ENCODE measurements around the gene EIF2A. TPM values are rescaled to one million over a fixed set of nuclear protein-coding genes. Genes with fewer than 3 reads are reported as not detected.
A peak's percentile ranks its signal among the peaks of the same experiment; 100 is the strongest.

The EIF2A gene
- total RNA-seq, 6 donors from 2014 or later = 40.1 to 202 (median 78.0) TPM

- H3K27ac ChIP-seq = no peak overlapping the region
- H3K27me3 ChIP-seq = no peaks in the 10 kb centered on the region
- TF ChIP-seq, protein P1, sequence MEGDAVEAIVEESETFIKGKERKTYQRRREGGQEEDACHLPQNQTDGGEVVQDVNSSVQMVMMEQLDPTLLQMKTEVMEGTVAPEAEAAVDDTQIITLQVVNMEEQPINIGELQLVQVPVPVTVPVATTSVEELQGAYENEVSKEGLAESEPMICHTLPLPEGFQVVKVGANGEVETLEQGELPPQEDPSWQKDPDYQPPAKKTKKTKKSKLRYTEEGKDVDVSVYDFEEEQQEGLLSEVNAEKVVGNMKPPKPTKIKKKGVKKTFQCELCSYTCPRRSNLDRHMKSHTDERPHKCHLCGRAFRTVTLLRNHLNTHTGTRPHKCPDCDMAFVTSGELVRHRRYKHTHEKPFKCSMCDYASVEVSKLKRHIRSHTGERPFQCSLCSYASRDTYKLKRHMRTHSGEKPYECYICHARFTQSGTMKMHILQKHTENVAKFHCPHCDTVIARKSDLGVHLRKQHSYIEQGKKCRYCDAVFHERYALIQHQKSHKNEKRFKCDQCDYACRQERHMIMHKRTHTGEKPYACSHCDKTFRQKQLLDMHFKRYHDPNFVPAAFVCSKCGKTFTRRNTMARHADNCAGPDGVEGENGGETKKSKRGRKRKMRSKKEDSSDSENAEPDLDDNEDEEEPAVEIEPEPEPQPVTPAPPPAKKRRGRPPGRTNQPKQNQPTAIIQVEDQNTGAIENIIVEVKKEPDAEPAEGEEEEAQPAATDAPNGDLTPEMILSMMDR (IDR thresholded peaks at IDR 0.05) = no peak
- TF ChIP-seq POLR2AphosphoS5 (IDR thresholded peaks at IDR 0.05) (no peak), EP300 (IDR thresholded peaks at IDR 0.05) (no peak), POLR2A (IDR thresholded peaks at IDR 0.05) (no peak)
- WGBS, 2 donors = 76 to 80% methylated on average over 8 of the region's 8 CpGs
- peaks cover 0 to 14% (median 7%) of the 10 kb centered on the region in 4 donors for H3K36me3 ChIP-seq
- H3K9me3 ChIP-seq = no peaks in the 10 kb centered on the region
- ATAC-seq (ENCODE audit: low FRiP score in 2 of 2) (no peak), DNase-seq (no peak)
- H3K4me3 ChIP-seq = no peak overlapping the region
- peaks cover 31 to 49% (median 43%) of the 10 kb centered on the region in 4 donors for H3K4me1 ChIP-seq
These were observed 60.9 kb downstream of the EIF2A start for GRCh38 chr3:150607267-150608065.

- Histone ChIP-seq H3K9me3 (no peaks in the 10 kb centered on the region), H3K27ac (no peak overlapping the region), H3K4me1 (peaks cover 20 to 36% (median 34%) of the 10 kb centered on the region in 4 donors), H3K36me3 (peaks cover 0 to 14% (median 7%) of the 10 kb centered on the region in 4 donors), H3K4me3 (no peak overlapping the region), H3K27me3 (no peaks in the 10 kb centered on the region)
- TF ChIP-seq POLR2A (IDR thresholded peaks at IDR 0.05) (no peak), EP300 (IDR thresholded peaks at IDR 0.05) (no peak), POLR2AphosphoS5 (IDR thresholded peaks at IDR 0.05) (no peak)
- TF ChIP-seq, protein P1 (IDR thresholded peaks at IDR 0.05) = no peak
- DNase-seq (no peak), ATAC-seq (ENCODE audit: low FRiP score in 2 of 2) (no peak)
- WGBS, 2 donors = 0% methylated on average over 1 of the region's 1 CpG
These were observed 63.4 kb downstream of the EIF2A start for GRCh38 chr3:150609988-150610387.

DNA sequence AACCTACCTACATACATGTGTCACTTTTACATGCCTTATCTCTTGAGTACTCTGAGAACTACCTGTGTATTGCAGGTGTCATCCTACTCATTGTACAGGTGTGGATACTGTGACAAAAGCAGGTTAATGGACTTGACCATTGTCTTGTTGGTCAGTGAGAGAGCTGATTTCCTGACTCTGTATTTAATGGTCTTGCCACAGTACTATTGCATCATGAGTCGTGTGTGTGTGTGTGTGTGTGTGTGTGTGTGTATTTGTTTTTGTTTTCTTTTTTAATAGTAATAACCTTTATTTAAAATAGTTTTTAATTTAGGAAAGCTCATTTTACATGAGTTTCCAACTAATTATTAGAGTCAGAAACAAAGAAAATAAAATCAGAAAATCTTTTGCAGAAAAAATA, 64.2 kb downstream of the EIF2A start:
- no peak for ATAC-seq (ENCODE audit: low FRiP score in 2 of 2)
- peaks cover 14 to 28% (median 27%) of the 10 kb centered on the region in 4 donors for H3K4me1 ChIP-seq
- WGBS, 2 donors = 21 to 40% methylated on average over 1 of the region's 1 CpG

GRCh38 chr3:150611666-150612065, 65.1 kb downstream of the EIF2A start:
- WGBS, 2 donors = 94 to 99% methylated on average over 24 to 34 of the region's 34 CpGs
- Histone ChIP-seq H3K36me3 (peaks cover 0 to 10% (median 7%) of the 10 kb centered on the region in 4 donors), H3K9me3 (no peaks in the 10 kb centered on the region), H3K27ac (no peak overlapping the region), H3K4me3 (no peak overlapping the region), H3K4me1 (peaks cover 11 to 25% (median 19%) of the 10 kb centered on the region in 4 donors), H3K27me3 (no peaks in the 10 kb centered on the region)
- ATAC-seq (ENCODE audit: low FRiP score in 2 of 2) = no peak
- TF ChIP-seq POLR2A (IDR thresholded peaks at IDR 0.05) = no peak
- DNase-seq = peak in 1 of 2 donors; percentile 78

More for the DNA sequence above, 64.2 kb downstream of the EIF2A start:
- TF ChIP-seq EP300 (IDR thresholded peaks at IDR 0.05) (no peak), POLR2AphosphoS5 (IDR thresholded peaks at IDR 0.05) (no peak), POLR2A (IDR thresholded peaks at IDR 0.05) (no peak)
- TF ChIP-seq, protein P1 (IDR thresholded peaks at IDR 0.05) = no peak
- Histone ChIP-seq H3K36me3 (peaks cover 0 to 14% (median 7%) of the 10 kb centered on the region in 4 donors), H3K9me3 (no peaks in the 10 kb centered on the region), H3K27me3 (no peaks in the 10 kb centered on the region), H3K27ac (no peak overlapping the region), H3K4me3 (no peak overlapping the region)
- DNase-seq = no peak

GRCh38 chr3:150612494-150612893, 65.9 kb downstream of the EIF2A start:
- Histone ChIP-seq H3K27ac (no peak overlapping the region), H3K9me3 (no peaks in the 10 kb centered on the region), H3K36me3 (peaks cover 0 to 10% (median 7%) of the 10 kb centered on the region in 4 donors), H3K27me3 (no peaks in the 10 kb centered on the region), H3K4me1 (peaks cover 6 to 23% (median 14%) of the 10 kb centered on the region in 4 donors), H3K4me3 (no peak overlapping the region)
- 85 to 93% methylated on average over 1 of the region's 1 CpG for WGBS, 2 donors
- TF ChIP-seq POLR2AphosphoS5 (IDR thresholded peaks at IDR 0.05) (no peak), POLR2A (IDR thresholded peaks at IDR 0.05) (no peak), EP300 (IDR thresholded peaks at IDR 0.05) (no peak)
- TF ChIP-seq, protein P1 (IDR thresholded peaks at IDR 0.05) = no peak
- DNase-seq (no peak), ATAC-seq (ENCODE audit: low FRiP score in 2 of 2) (no peak)
